ENCODE results near the gene VAV2. TPM values are rescaled to one million over a fixed set of nuclear protein-coding genes. Genes with fewer than 3 reads are reported as not detected.

The VAV2 gene
- total RNA-seq, 3 donors from 2014 or later (not counting 1 experiment from before 2014, with no cell fraction given) = 3.9 to 5.1 (median 4.8) TPM

DNA sequence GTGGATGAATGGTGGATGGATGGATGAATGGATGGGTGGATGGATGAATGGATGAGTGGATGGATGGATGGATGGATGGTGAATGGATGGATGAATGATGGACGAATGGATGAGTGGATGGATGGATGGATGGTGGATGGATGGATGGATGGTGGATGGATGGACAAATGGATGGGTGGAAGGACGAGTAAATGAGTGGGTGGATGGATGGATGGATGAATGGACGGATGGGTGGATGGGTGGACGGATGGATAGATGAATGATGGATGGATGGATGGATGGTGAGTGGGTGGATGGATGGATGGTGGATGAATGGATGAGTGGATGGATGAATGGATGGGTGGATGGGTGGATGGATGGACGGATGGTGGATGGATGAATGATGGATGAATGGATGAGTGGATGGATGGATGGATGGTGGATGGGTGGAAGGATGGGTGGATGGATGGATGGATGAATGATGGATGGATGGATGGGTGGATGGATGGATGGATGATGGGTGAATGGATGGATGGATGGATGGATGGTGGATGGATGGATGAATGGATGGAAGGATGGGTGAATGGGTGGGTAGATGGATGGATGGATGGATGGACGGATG is 58.6 kb downstream of the VAV2 start:
- H3K27me3 ChIP-seq (ENCODE audit: control insufficient read depth, insufficient read depth, low read length) = no peaks in the 10 kb centered on the region
- no peaks in the 10 kb centered on the region for H3K36me3 Mint-ChIP-seq
- no peaks in the 10 kb centered on the region for H3K4me1 ChIP-seq (ENCODE audit: control insufficient read depth, insufficient read depth, low read length)
- TF ChIP-seq, protein P1, sequence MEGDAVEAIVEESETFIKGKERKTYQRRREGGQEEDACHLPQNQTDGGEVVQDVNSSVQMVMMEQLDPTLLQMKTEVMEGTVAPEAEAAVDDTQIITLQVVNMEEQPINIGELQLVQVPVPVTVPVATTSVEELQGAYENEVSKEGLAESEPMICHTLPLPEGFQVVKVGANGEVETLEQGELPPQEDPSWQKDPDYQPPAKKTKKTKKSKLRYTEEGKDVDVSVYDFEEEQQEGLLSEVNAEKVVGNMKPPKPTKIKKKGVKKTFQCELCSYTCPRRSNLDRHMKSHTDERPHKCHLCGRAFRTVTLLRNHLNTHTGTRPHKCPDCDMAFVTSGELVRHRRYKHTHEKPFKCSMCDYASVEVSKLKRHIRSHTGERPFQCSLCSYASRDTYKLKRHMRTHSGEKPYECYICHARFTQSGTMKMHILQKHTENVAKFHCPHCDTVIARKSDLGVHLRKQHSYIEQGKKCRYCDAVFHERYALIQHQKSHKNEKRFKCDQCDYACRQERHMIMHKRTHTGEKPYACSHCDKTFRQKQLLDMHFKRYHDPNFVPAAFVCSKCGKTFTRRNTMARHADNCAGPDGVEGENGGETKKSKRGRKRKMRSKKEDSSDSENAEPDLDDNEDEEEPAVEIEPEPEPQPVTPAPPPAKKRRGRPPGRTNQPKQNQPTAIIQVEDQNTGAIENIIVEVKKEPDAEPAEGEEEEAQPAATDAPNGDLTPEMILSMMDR (IDR thresholded peaks at IDR 0.05) = no peak
- no peak overlapping the region for H3K4me3 ChIP-seq (ENCODE audit: low read length)
- intact Hi-C loops (cut with micrococcal nuclease) = no loop called here
- no peaks in the 10 kb centered on the region for H3K9me3 Mint-ChIP-seq
- no peak overlapping the region for H3K27ac ChIP-seq (ENCODE audit: low read length)
- H3K9me3 ChIP-seq (ENCODE audit: control insufficient read depth, insufficient read depth, low read length) = no peaks in the 10 kb centered on the region
- no peaks in the 10 kb centered on the region for H3K4me1 Mint-ChIP-seq
- 78% methylated on average over 6 of the region's 6 CpGs for WGBS (ENCODE audit: insufficient coverage)
- H3K27ac Mint-ChIP-seq = no peak overlapping the region
- H3K4me3 Mint-ChIP-seq = no peak overlapping the region
- H3K27me3 Mint-ChIP-seq (ENCODE audit: low read depth in 2 of 2) = no peaks in the 10 kb centered on the region
- ATAC-seq (no peak), DNase-seq (no peak)
- H3K36me3 ChIP-seq (ENCODE audit: control insufficient read depth, insufficient read depth, low read length) = no peaks in the 10 kb centered on the region

DNA sequence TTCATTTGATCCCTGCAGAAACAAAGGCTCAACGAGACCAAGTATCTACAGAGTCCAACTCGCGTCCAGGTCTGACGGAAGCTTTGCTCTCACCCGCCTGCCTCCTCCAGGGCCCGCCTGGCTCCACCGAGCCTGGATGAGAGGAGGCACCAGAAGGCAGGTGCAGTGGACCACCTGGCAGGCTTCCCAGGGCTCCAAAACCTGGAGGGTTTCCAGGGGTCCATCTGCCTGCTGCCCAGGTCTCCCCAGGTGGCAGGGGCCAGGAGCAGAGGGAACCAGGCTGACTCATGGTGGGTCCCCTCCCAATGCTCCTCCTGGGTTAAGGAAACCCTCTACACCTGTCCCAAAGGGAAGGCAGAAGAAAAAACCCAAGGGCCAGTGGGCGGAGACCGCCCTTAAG is 59.5 kb downstream of the VAV2 start:
- intact Hi-C loops (cut with micrococcal nuclease) = no loop called here
- Histone ChIP-seq H3K27ac (ENCODE audit: low read length) (no peak overlapping the region), H3K4me1 (ENCODE audit: control insufficient read depth, insufficient read depth, low read length) (no peaks in the 10 kb centered on the region), H3K4me3 (ENCODE audit: low read length) (no peak overlapping the region), H3K9me3 (ENCODE audit: control insufficient read depth, insufficient read depth, low read length) (no peaks in the 10 kb centered on the region), H3K27me3 (ENCODE audit: control insufficient read depth, insufficient read depth, low read length) (no peaks in the 10 kb centered on the region), H3K36me3 (ENCODE audit: control insufficient read depth, insufficient read depth, low read length) (no peaks in the 10 kb centered on the region)
- TF ChIP-seq, protein P1 (IDR thresholded peaks at IDR 0.05) = no peak
- no peak overlapping the region for H3K4me3 Mint-ChIP-seq
- no peaks in the 10 kb centered on the region for H3K27me3 Mint-ChIP-seq (ENCODE audit: low read depth in 2 of 2)
- H3K36me3 Mint-ChIP-seq = no peaks in the 10 kb centered on the region
- no peaks in the 10 kb centered on the region for H3K4me1 Mint-ChIP-seq
- no peak overlapping the region for H3K27ac Mint-ChIP-seq
- ATAC-seq (no peak), DNase-seq (no peak)
- WGBS (ENCODE audit: insufficient coverage) = 83% methylated on average over 8 of the region's 9 CpGs
- H3K9me3 Mint-ChIP-seq = no peaks in the 10 kb centered on the region

DNA sequence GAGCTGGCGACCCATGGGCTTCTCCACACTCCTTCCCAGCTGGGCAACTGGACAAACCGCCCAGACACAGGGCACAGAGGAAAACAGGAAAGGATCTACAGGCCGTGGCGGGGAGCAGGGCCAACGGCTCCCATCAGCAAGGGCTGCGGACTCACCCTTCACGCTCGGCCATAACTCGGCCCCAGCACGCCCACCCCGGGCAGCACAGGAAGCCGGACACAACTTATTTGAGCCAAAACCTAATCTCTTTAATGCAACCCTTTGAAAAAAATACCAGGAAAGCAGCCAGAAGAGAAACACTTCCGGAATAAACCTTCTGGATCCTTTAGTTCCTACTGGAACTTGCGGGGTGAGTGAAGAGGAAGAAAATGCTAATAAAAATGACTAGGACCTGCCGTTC is 59.9 kb downstream of the VAV2 start:
- Mint-ChIP-seq H3K9me3 (no peaks in the 10 kb centered on the region), H3K27me3 (ENCODE audit: low read depth in 2 of 2) (no peaks in the 10 kb centered on the region), H3K4me3 (no peak overlapping the region), H3K36me3 (no peaks in the 10 kb centered on the region), H3K27ac (no peak overlapping the region), H3K4me1 (no peaks in the 10 kb centered on the region)
- Histone ChIP-seq H3K27ac (ENCODE audit: low read length) (no peak overlapping the region), H3K4me1 (ENCODE audit: control insufficient read depth, insufficient read depth, low read length) (no peaks in the 10 kb centered on the region), H3K4me3 (ENCODE audit: low read length) (no peak overlapping the region), H3K36me3 (ENCODE audit: control insufficient read depth, insufficient read depth, low read length) (no peaks in the 10 kb centered on the region), H3K9me3 (ENCODE audit: control insufficient read depth, insufficient read depth, low read length) (no peaks in the 10 kb centered on the region), H3K27me3 (ENCODE audit: control insufficient read depth, insufficient read depth, low read length) (no peaks in the 10 kb centered on the region)
- intact Hi-C loops (cut with micrococcal nuclease) = no loop called here
- TF ChIP-seq, protein P1 (IDR thresholded peaks at IDR 0.05) = no peak
- WGBS (ENCODE audit: insufficient coverage) = 77% methylated on average over 15 of the region's 15 CpGs
- no peak for DNase-seq
- no peak for ATAC-seq
